GM15510 (cell line): ENCODE data around the gene UTS2.

Experiments
- POLR2A ChIP-seq: IDR thresholded peaks from 3 replicates; pipeline ENCODE4 v1.6.1; 2011; ENCODE audit warnings: borderline replicate concordance; ENCODE audit not compliant: insufficient read length; ENCODE audit errors: extremely low read depth

The UTS2 gene

GRCh38 chr1:7852804-7853683 lies at the start of gene UTS2:
Gene UTS2, minus strand, starts transcription at chr1:7853065. Its CDS starts 62 bp downstream, at chr1:7853003.
- TF ChIP-seq POLR2A: no peak

- TF ChIP-seq POLR2A: no peak
Observed at GRCh38 chr1:7899741-7900140, 46.9 kb upstream of the UTS2 start.

GRCh38 chr1:7898962-7899361 lies 46.1 kb upstream of the UTS2 start:
- no peak for TF ChIP-seq POLR2A

GRCh38 chr1:7896994-7897393 lies 44.1 kb upstream of the UTS2 start:
- TF ChIP-seq POLR2A: no peak

- no peak for TF ChIP-seq POLR2A
Observed at GRCh38 chr1:7893529-7894180, 40.8 kb upstream of the UTS2 start.

GRCh38 chr1:7891804-7892203 lies 38.9 kb upstream of the UTS2 start:
- TF ChIP-seq POLR2A: no peak

GRCh38 chr1:7890853-7891252 lies 38.0 kb upstream of the UTS2 start:
- TF ChIP-seq POLR2A: no peak

- no peak for TF ChIP-seq POLR2A
Observed at GRCh38 chr1:7888248-7889081, 35.6 kb upstream of the UTS2 start.

- TF ChIP-seq POLR2A: no peak
Observed at GRCh38 chr1:7886405-7886745, 33.5 kb upstream of the UTS2 start.

- TF ChIP-seq POLR2A: no peak
Observed at GRCh38 chr1:7885513-7886404, 32.9 kb upstream of the UTS2 start.

- TF ChIP-seq POLR2A: no peak
Observed at GRCh38 chr1:7884757-7885156, 31.9 kb upstream of the UTS2 start.

- no peak for TF ChIP-seq POLR2A
Observed at GRCh38 chr1:7879228-7879627, 26.4 kb upstream of the UTS2 start.

GRCh38 chr1:7878027-7878426 lies 25.2 kb upstream of the UTS2 start:
- no peak for TF ChIP-seq POLR2A
